ENCODE data around the gene CCDC88C.
A peak's percentile ranks its signal among the peaks of the same experiment; 100 is the strongest.

Gene CCDC88C

GRCh38 chr14:91420686-91421085 is 3.1 kb upstream of the CCDC88C start:
- Histone ChIP-seq H4K20me1 (peaks cover 0 to 4% (median 0%) of the 10 kb centered on the region in 11 experiments; a peak in 5 of 22 replicates), H3K36me3 (no peaks in the 10 kb centered on the region), H3K9ac (no peak overlapping the region), H3K27me3 (no peaks in the 10 kb centered on the region), H3K27ac (no peak overlapping the region), H3K9me3 (replicated peaks in 1 of 11) (no peaks in the 10 kb centered on the region), H3K4me1 (peaks cover 23 to 43% (median 32%) of the 10 kb centered on the region in 10 experiments), H3K4me3 (no peak overlapping the region), H3K4me2 (peak overlapping the region in 1 of 11 experiments; percentile 53; a peak in 1 of 22 replicates)
- TF ChIP-seq Cebpa-rat (IDR thresholded peaks at IDR 0.05): no peak

GRCh38 chr14:91419451-91419850 is 1.8 kb upstream of the CCDC88C start:
- Histone ChIP-seq H3K4me1 (peaks cover 29 to 55% (median 44%) of the 10 kb centered on the region in 10 experiments), H3K9me3 (replicated peaks in 1 of 11) (no peaks in the 10 kb centered on the region), H3K9ac (peak overlapping the region; percentile 17 to 94 (median 88); a peak in 13 of 22 replicates), H4K20me1 (peaks cover 0 to 15% (median 2%) of the 10 kb centered on the region in 11 experiments; a peak in 7 of 22 replicates), H3K27me3 (no peaks in the 10 kb centered on the region), H3K36me3 (peaks cover 0 to 5% (median under 1%) of the 10 kb centered on the region in 11 experiments; a peak in 5 of 22 replicates), H3K27ac (peak overlapping the region in 7 of 11 experiments; percentile 78 to 93 (median 90); a peak in 5 of 22 replicates), H3K4me2 (peak overlapping the region; percentile 90 to 100 (median 94); a peak in 21 of 22 replicates), H3K4me3 (no peak overlapping the region)
- no peak for TF ChIP-seq Cebpa-rat (IDR thresholded peaks at IDR 0.05)

GRCh38 chr14:91419044-91419397 is 1.4 kb upstream of the CCDC88C start:
- no peak for TF ChIP-seq Cebpa-rat (IDR thresholded peaks at IDR 0.05)
- H3K4me1 ChIP-seq: peaks cover 33 to 59% (median 49%) of the 10 kb centered on the region in 10 experiments
- H4K20me1 ChIP-seq: peaks cover 0 to 19% (median 6%) of the 10 kb centered on the region in 11 experiments; a peak in 7 of 22 replicates
- peak overlapping the region in 8 of 10 experiments; percentile 14 to 97 (median 94); a peak in 11 of 20 replicates for H3K4me3 ChIP-seq
- H3K36me3 ChIP-seq: peaks cover 0 to 9% (median 4%) of the 10 kb centered on the region in 11 experiments; a peak in 8 of 22 replicates
- H3K27ac ChIP-seq: peak overlapping the region in 9 of 11 experiments; percentile 78 to 93 (median 90); a peak in 15 of 22 replicates
- no peaks in the 10 kb centered on the region for H3K27me3 ChIP-seq
- H3K9ac ChIP-seq: peak overlapping the region; percentile 17 to 94 (median 88); a peak in 19 of 22 replicates
- H3K4me2 ChIP-seq: peak overlapping the region; percentile 90 to 100 (median 94)
- no peaks in the 10 kb centered on the region for H3K9me3 ChIP-seq (replicated peaks in 1 of 11)

- TF ChIP-seq Cebpa-rat (IDR thresholded peaks at IDR 0.05): no peak
- Histone ChIP-seq H3K9me3 (replicated peaks in 1 of 11) (no peaks in the 10 kb centered on the region), H3K36me3 (peaks cover 0 to 14% (median 9%) of the 10 kb centered on the region in 11 experiments; a peak in 13 of 22 replicates), H3K4me1 (peaks cover 33 to 64% (median 54%) of the 10 kb centered on the region in 10 experiments), H3K27ac (peak overlapping the region in 10 of 11 experiments; percentile 69 to 93 (median 90); a peak in 20 of 22 replicates), H3K27me3 (no peaks in the 10 kb centered on the region), H3K4me3 (peak overlapping the region; percentile 88 to 97 (median 95)), H3K4me2 (peak overlapping the region; percentile 90 to 100 (median 94)), H3K9ac (peak overlapping the region; percentile 80 to 94 (median 88); a peak in 21 of 22 replicates), H4K20me1 (peaks cover 0 to 24% (median 11%) of the 10 kb centered on the region in 11 experiments; a peak in 11 of 22 replicates)
These were observed 895 bp upstream of the CCDC88C start for GRCh38 chr14:91418387-91419043.

- peak overlapping the region; percentile 90 to 100 (median 94) for H3K4me2 ChIP-seq
- no peaks in the 10 kb centered on the region for H3K27me3 ChIP-seq
- H3K36me3 ChIP-seq: peaks cover 0 to 19% (median 11%) of the 10 kb centered on the region in 11 experiments; a peak in 13 of 22 replicates
- no peaks in the 10 kb centered on the region for H3K9me3 ChIP-seq (replicated peaks in 1 of 11)
- peak overlapping the region; percentile 80 to 94 (median 88) for H3K9ac ChIP-seq
- peak overlapping the region; percentile 88 to 97 (median 95) for H3K4me3 ChIP-seq
- TF ChIP-seq Cebpa-rat (IDR thresholded peaks at IDR 0.05): no peak
- H4K20me1 ChIP-seq: peaks cover 0 to 29% (median 15%) of the 10 kb centered on the region in 11 experiments; a peak in 11 of 22 replicates
- peak overlapping the region in 10 of 11 experiments; percentile 69 to 93 (median 90); a peak in 20 of 22 replicates for H3K27ac ChIP-seq
- H3K4me1 ChIP-seq: peaks cover 33 to 70% (median 58%) of the 10 kb centered on the region in 10 experiments
These were observed 365 bp upstream of the CCDC88C start for GRCh38 chr14:91417983-91418386.

GRCh38 chr14:91416744-91417119 is 888 bp downstream of the CCDC88C start:
- Histone ChIP-seq H3K27ac (peak overlapping the region in 10 of 11 experiments; percentile 69 to 93 (median 90); a peak in 21 of 22 replicates), H3K9ac (peak overlapping the region; percentile 80 to 94 (median 88)), H3K27me3 (no peaks in the 10 kb centered on the region), H3K4me2 (peak overlapping the region; percentile 90 to 100 (median 94)), H4K20me1 (peaks cover 0 to 37% (median 15%) of the 10 kb centered on the region in 11 experiments; a peak in 12 of 22 replicates), H3K4me3 (peak overlapping the region; percentile 88 to 97 (median 95)), H3K9me3 (replicated peaks in 1 of 11) (no peaks in the 10 kb centered on the region), H3K36me3 (peaks cover 0 to 24% (median 11%) of the 10 kb centered on the region in 11 experiments; a peak in 13 of 22 replicates), H3K4me1 (peaks cover 34 to 74% (median 66%) of the 10 kb centered on the region in 10 experiments)
- TF ChIP-seq Cebpa-rat (IDR thresholded peaks at IDR 0.05): no peak

- Histone ChIP-seq H3K9me3 (replicated peaks in 1 of 11) (no peaks in the 10 kb centered on the region), H3K4me3 (peak overlapping the region; percentile 88 to 97 (median 95)), H3K27ac (peak overlapping the region in 9 of 11 experiments; percentile 78 to 93 (median 90); a peak in 19 of 22 replicates), H3K27me3 (no peaks in the 10 kb centered on the region), H4K20me1 (peaks cover 0 to 44% (median 22%) of the 10 kb centered on the region in 11 experiments; a peak in 15 of 22 replicates), H3K4me1 (peaks cover 41 to 74% (median 67%) of the 10 kb centered on the region in 10 experiments), H3K4me2 (peak overlapping the region; percentile 90 to 100 (median 94)), H3K9ac (peak overlapping the region; percentile 80 to 94 (median 88)), H3K36me3 (peaks cover 0 to 25% (median 11%) of the 10 kb centered on the region in 11 experiments; a peak in 13 of 22 replicates)
- TF ChIP-seq Cebpa-rat (IDR thresholded peaks at IDR 0.05): peak in 1 of 11 experiments; percentile 53; a peak in 1 of 22 replicates
These were observed 1.6 kb downstream of the CCDC88C start for GRCh38 chr14:91415794-91416743.

- Histone ChIP-seq H3K27me3 (no peaks in the 10 kb centered on the region), H3K9me3 (replicated peaks in 1 of 11) (no peaks in the 10 kb centered on the region), H3K36me3 (peaks cover 0 to 34% (median 11%) of the 10 kb centered on the region in 11 experiments; a peak in 13 of 22 replicates), H3K9ac (peak overlapping the region in 9 of 11 experiments; percentile 10 to 94 (median 48); a peak in 14 of 22 replicates), H3K27ac (peak overlapping the region in 9 of 11 experiments; percentile 7 to 93 (median 89); a peak in 12 of 22 replicates), H3K4me2 (peak overlapping the region; percentile 90 to 100 (median 94)), H4K20me1 (peaks cover 0 to 60% (median 38%) of the 10 kb centered on the region in 11 experiments; a peak in 17 of 22 replicates), H3K4me3 (peak overlapping the region in 6 of 10 experiments; percentile 2 to 97 (median 64); a peak in 5 of 20 replicates), H3K4me1 (peaks cover 57 to 88% (median 81%) of the 10 kb centered on the region in 10 experiments)
- no peak for TF ChIP-seq Cebpa-rat (IDR thresholded peaks at IDR 0.05)
These were observed 3.2 kb downstream of the CCDC88C start for GRCh38 chr14:91414475-91414833.

Measured in BLaER1 treated with 17β-estradiol and CSF1 and Interleukin-3, amounts not matched to agents 10 nM and 100 nM (cell line).